Endothelial cell of umbilical vein (primary cell): ENCODE measurements around the gene TSHZ3.

ENCODE experiments used
- CTCF ChIP-seq, 2 donors: IDR thresholded peaks; 1 replicate in 1 of 2; 2 replicates in 1 of 2; pipeline ENCODE4 v1.5.1; 2011; ENCODE audit warnings: low read length in 2 of 2, mild to moderate bottlenecking in 2 of 2, moderate library complexity in 2 of 2, control low read depth in 1 of 2, inconsistent platforms in 1 of 2, low read depth in 1 of 2; ENCODE audit not compliant: insufficient read depth in 1 of 2; ENCODE audit errors: extremely low read depth in 1 of 2
- EZH2 ChIP-seq: IDR thresholded peaks from 2 replicates; pipeline ENCODE4 v1.6.1; 2012; ENCODE audit warnings: borderline replicate concordance, low read depth, mild to moderate bottlenecking, moderate library complexity, low read length, inconsistent platforms; ENCODE audit not compliant: severe bottlenecking
- JUN ChIP-seq: IDR thresholded peaks from 2 replicates; pipeline ENCODE4 v1.6.1; 2011; ENCODE audit warnings: borderline replicate concordance, low read depth; ENCODE audit not compliant: insufficient read length, insufficient read depth
- MAX ChIP-seq: IDR thresholded peaks from 2 replicates; pipeline ENCODE4 v1.6.1; 2011; ENCODE audit not compliant: insufficient read depth, insufficient read length
- POLR2A ChIP-seq: IDR thresholded peaks from 2 replicates; pipeline ENCODE4 v1.6.1; 2012; ENCODE audit warnings: low read depth, mild to moderate bottlenecking, control low read depth, low read length
- POLR2AphosphoS5 ChIP-seq: IDR thresholded peaks from 2 replicates; pipeline ENCODE4 v1.6.1; 2012; ENCODE audit warnings: low read depth, mild to moderate bottlenecking, control low read depth, low read length, moderate library complexity; ENCODE audit not compliant: insufficient read depth

- TF ChIP-seq CTCF (IDR thresholded peaks at IDR 0.05; ENCODE audit: extremely low read depth in 1 of 2, insufficient read depth in 1 of 2, low read depth in 1 of 2, low read length in 2 of 2): no peak
- TF ChIP-seq JUN: no peak
- TF ChIP-seq POLR2A: no peak
- TF ChIP-seq MAX: no peak
- no peak for TF ChIP-seq EZH2
- no peak for TF ChIP-seq POLR2AphosphoS5
Measured at GRCh38 chr19:31282346-31282745, 66.9 kb downstream of the TSHZ3 start.
